Diencephalon (tissue), 1 donor: ENCODE measurements around the gene RAB29. TPM values are rescaled to one million over a fixed set of nuclear protein-coding genes. Genes with fewer than 3 reads are reported as not detected.

Experiments
- small RNA-seq: library from RNA; depleted of rRNA; stranded (forward); fragments of <200 nt; gene quantifications from one replicate; pipeline ENCODE3, GENCODE V24; 2014
- total RNA-seq: library from RNA; depleted of rRNA; stranded (reverse); fragments of >200 nt; gene quantifications from one replicate; pipeline ENCODE4 v1.2.3, GENCODE V29; 2014

Gene RAB29
- 4.6 TPM for total RNA-seq

GRCh38 chr1:205775015-205775716 lies at the start of gene RAB29:
Gene RAB29, minus strand, starts transcription at chr1:205775482. Its CDS starts 526 bp downstream, at chr1:205774956.

GRCh38 chr1:205812878-205813754 lies 37.8 kb upstream of the RAB29 start, which contains the start of gene SLC41A1:
Gene SLC41A1, minus strand, starts transcription at chr1:205813198. Its CDS starts 2,757 bp downstream, at chr1:205810441.

GRCh38 chr1:205750138-205751035 lies 24.9 kb downstream of the RAB29 start, which contains the start of gene NUCKS1:
Gene NUCKS1, minus strand, starts transcription at chr1:205750182. Its CDS starts 209 bp downstream, at chr1:205749973.

Small RNAs within 50 kb of the gene (small RNA-seq; reads per million reads assigned to genes)
- gene RF00139: not detected

Other genes with a start within 250 kb of the RAB29 start
- gene ELK4, start 143.5 kb downstream of the RAB29 start, total RNA-seq: 9.7 TPM
- gene SLC45A3, start 95.0 kb downstream of the RAB29 start, total RNA-seq: 1.2 TPM
- gene NUCKS1, start 25.3 kb downstream of the RAB29 start, total RNA-seq: 240 TPM
- gene SLC41A1, start 37.7 kb upstream of the RAB29 start, total RNA-seq: 11.5 TPM
- not detected for gene PM20D1, start 74.7 kb upstream of the RAB29 start, total RNA-seq
- not detected for gene SLC26A9, start 168.0 kb upstream of the RAB29 start, total RNA-seq
- 0.69 TPM for gene RAB7B, start 227.9 kb upstream of the RAB29 start, total RNA-seq
- not detected for gene CTSE, start 248.4 kb upstream of the RAB29 start, total RNA-seq